HG02870 (cell line): ENCODE data around the gene MLLT11.
"Not testable (repeated sequence)": the region's sequence is repeated elsewhere in the genome, so short reads cannot be mapped to it uniquely, and the experiment has no call there.

Source experiments
- ATAC-seq: cut with Tn5 transposase; IDR thresholded peaks from one replicate; pipeline ENCODE4 v1.9.1; 2021; ENCODE audit warnings: mild to moderate bottlenecking, moderate library complexity; ENCODE audit not compliant: unreplicated experiment

Gene MLLT11

DNA sequence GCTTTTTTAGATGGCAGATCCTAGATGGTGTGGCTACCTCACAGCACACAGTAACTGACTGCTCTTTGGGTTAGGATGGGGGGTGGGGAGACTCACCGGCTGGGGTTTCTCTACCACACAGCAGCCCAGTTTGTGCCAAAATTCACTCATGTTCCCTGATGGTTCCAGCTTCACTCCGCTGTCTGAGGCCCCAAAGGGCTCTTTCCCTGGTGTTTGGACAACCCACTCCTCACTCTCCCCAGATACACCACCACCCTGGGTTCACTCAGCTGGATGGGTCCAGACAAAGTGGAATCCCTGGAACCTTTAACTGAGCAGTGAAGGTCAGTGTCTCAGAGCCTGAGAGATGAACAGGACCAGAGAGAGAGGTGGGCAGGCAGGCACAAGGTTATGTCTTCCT is 4.6 kb upstream of the MLLT11 start:
- no peak for ATAC-seq

DNA sequence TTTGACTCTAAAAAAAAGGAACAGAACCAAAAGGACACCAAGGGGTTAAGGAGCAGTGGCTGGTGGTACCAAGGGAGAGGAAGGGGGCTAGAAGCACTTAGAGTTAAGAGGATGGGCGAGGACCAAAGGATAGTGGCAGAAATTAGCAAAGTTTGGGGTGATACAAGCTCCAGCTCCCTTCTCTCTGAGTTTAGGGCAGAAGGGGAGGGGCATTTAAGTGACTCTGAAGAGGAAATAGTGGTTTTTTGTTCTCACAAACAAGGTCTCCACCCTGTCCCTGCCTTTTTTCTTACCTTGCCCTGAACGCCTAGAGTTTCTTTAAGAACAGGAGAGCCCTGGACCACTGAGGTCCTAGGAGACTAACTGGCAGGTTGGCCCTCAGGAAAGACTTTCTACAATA is 4.0 kb upstream of the MLLT11 start:
- no peak for ATAC-seq

DNA sequence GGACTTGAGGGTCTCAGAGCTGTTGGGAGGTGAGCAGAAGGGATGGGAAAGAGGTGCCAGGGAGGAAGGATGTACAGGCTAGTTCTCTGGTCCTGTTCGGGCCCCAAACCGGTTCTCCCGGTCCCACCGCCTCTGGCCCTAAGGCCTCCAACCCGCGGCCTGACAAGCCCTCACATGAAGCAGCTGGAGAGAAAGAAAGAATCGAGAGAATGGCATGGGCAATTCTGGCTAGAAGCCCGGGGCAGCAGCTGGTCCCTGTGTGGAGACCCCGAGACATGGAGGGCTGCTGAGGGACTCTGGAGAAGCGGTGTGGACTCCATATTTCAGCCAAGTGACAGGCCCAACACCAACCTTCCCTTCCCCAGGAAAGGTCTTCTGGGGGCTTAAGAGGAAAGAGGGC is 1.5 kb upstream of the MLLT11 start:
- ATAC-seq = no peak

DNA sequence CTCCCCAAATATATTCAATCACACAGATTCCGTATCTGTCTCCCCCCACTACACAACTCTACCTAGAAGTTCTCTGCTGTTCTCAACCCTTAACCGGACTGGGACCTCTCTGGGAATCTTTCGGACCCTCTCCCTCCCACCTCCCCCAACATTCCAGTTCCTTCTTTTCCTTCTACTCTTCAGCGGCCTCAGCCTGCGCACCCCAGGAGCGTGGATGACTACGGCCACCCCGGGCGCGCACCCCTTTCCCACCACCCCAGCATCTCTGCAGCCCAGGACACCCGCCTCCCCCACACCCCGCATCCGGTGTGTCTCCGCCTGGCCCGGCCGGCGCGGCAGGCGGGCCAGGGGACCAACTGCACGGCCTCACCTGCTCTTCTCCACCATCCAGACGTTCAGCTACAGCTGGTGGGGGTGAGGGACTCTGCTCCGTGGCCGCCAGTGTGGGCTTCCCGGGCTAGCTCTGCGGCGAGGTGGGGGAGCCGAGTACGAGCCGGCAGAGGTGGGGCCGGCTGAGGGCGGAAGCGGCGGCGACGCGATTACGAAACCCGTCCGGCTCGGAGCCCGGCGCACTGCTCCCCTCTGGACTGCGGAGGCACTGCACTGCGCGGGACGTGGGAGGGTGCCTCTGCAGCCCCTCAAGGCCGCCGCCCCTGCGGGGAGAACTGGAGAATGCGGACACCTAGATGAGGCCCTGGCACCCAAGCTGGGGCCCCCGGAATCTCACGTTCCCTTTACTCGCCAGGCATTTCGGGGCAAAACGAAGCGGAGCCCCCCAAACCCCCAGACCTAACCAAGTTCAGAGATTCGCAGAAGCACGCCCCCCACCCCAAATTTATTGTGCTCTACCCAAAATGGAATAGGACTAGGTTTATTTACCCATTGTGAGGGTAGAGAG is 839 bp upstream of the MLLT11 start, which contains the start of gene CDC42SE1:
Gene CDC42SE1, minus strand, starts transcription at position 514 of the 898 bp plus-strand sequence. CDS start 3,892 bp downstream, outside the sequence.
- peak; percentile 78 for ATAC-seq

DNA sequence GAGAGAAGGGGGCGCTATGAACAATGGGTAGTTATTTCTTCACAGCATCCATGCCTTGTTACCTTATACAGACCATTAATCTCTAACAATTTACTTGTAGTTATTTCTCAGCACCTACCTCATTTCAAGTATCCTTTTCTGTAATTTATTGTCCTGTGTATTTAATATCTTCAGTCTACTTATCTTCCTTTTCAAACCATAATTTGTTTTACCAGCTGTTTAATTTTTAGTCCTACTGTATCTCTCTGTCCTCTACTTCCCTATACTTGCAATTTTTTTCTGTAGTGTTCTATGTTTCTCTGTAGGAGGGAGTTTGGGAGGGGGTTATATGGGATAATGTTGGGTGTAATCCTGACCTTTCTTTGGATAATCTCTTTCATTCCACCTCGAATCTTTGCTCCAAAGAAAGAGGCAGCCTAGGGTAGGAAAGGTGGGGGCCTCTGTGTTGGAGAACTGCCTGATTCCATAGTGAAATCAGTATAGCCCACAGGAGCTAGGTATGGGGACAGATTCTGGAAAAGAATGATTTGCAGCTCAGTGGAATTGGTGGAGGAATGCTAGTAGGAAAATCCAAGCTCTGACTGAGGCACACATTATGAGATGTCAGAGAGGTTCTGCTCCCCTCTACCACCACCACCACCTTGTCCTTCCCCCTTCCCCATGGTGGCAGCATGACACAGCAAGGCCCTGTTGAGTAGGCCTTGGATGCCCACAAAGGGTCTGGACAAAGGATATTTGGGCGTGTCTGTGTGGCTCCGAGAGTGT is 642 bp downstream of the MLLT11 start:
- no peak for ATAC-seq

DNA sequence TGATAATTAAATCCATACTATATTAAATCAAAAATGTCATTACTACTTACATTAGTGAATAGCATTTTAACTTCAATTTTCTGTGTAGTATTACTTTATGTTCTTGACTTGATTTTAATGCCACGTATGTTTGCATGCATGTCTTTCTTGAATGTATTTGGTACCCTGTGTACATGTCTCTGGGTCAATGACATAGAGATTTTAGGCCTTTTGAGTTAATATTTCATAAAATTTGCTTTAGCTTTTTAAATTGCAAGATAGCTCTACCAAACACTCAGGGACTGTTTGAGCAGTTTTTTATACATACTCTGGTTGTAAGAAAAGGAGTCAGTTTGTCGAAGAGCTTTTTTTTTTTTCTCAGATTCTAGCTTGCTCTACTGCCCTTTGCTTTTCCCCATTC is 1.5 kb downstream of the MLLT11 start:
- ATAC-seq = no peak

DNA sequence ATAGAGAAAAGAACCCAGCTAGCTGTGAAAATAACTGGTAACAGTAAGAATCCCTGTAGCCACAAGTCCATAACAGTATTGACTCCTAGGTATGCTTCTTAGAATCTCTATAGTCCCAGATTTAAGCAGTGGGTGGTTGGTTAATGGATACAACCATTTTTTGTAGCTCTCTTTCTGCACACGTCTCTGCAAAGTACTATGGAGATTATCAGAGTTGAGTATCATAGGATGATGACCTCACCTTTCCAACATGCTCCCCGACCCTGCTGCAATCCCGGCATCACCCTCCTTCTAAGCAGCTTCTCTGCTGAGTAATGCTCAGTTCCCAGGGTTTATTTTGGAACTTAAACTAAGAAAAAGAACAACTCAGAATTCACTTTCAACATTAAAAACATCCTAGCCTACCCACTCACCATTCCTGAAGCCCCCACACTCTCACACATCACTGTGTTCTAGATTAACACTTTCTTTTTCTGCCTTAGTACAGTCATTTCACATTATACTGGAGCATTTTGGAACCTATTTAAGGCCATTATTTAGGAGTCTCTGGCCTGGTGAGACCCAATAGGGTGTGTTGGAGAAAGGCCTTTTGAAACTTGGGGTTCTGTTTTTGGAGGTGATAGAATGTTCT is 2.7 kb downstream of the MLLT11 start:
- ATAC-seq = no peak

DNA sequence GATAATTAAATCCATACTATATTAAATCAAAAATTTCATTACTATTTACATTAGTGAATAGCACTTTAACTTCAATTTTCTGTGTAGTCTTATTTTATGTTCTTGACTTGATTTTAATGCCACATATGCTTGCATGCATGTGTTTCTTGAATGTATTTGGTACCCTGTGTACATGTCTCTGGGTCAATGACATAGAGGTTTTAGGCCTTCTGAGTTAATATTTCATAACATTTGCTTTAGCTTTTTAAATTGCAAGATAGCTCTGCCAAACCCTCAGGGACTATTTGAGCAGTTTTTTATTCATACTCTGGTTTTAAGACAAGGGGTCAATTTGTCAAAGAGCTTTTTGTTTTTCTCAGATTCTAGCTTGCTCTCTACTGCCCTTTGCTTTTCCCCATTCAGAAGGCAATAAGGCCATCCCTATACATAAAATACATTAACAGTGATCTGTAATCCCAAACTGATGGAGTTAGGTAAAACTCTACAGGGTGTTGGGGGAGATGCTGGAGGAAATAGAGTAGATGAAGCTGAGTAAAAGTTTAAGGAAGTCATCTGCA is 5.0 kb downstream of the MLLT11 start:
- ATAC-seq = no peak

DNA sequence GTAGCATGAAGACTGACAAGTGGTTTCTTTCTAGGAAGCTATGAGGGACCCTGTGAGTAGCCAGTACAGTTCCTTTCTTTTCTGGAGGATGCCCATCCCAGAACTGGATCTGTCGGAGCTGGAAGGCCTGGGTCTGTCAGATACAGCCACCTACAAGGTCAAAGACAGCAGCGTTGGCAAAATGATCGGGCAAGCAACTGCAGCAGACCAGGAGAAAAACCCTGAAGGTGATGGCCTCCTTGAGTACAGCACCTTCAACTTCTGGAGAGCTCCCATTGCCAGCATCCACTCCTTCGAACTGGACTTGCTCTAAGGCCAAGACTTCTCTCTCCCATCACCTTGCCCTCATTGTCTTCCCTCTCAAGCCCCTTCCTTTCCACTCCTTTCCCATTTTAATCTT is 7.0 kb downstream of the MLLT11 start:
- no peak for ATAC-seq

DNA sequence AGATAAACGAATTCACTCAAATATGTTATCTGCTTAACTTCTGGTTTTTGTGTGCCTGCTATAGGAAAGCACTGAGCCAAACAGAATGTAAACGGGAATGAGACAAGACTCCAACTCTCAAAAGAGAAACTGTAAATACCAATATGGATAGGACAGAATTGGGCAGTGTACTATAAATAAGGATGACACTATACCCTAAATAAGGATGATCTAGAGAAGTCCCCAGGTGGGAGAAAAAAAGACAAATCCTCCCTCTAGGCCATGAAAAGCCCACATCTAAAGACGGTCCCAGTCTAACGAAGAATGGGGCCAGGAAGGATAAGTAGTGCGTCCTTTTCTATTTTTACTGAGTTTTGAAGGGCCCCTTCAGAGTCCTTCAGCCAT is 8.9 kb downstream of the MLLT11 start:
- ATAC-seq = no peak

DNA sequence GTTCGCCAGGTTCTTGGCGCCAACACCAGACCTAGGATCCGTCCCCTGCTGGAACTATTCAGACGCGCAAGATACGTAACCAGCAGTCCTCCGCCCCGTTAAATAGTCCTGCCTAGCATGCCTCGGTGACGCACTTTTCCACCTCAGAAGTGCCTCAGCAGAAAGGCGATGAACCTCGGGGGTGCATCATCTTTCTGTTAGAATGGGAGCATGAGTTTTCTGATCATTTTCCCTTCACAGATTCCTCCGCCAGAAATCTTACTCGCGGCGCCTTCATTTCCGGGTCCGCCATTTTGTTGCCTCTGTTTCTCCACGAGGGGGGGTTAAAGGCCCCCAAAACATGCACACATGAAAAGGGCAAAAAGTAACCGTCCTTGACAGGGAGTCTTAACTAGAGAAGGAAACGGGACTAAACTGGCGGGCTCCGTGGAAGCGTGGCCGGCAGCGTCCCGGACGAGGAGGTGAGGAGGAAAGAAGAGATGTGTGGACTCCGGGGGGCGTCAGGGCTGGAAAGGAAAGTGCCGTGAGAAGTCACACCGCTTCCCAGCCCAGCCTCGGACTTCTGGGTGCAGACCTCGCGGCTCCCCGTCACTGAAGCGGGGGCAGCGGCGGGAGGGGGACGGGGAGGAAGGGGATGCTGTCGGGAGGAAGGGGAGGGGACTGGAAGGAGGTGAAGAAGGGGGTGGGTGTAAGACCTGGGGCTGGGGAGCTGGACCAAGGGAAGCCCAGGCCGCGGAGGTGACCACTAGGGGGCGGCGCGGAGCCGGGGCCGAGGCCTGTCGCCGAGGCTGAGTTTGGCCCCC is 10.5 kb downstream of the MLLT11 start, which contains the start of gene GABPB2:
Gene GABPB2, plus strand, starts transcription at position 288 of the 803 bp plus-strand sequence. CDS start 17,429 bp downstream, outside the sequence.
- ATAC-seq = peak; percentile 78

DNA sequence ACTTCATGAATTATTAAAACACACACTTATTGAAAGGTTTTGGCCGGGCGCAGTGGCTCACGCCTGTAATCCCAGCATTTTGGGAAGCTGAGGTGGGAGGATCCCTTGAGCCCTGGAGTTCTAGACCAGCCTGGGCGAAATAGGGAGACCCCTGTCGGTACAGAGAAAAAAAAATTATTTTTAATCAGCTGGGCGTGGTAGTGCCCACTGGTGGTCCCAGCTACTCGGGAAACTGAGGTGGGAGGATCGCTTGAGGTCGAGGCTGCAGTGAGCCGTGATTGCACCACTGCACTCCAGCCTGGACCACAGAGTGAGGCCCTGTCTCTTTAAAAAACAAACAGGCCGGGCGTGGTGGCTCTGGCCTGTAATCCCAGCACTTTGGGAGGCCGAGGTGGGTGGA is 12.0 kb downstream of the MLLT11 start:
- ATAC-seq = no peak

DNA sequence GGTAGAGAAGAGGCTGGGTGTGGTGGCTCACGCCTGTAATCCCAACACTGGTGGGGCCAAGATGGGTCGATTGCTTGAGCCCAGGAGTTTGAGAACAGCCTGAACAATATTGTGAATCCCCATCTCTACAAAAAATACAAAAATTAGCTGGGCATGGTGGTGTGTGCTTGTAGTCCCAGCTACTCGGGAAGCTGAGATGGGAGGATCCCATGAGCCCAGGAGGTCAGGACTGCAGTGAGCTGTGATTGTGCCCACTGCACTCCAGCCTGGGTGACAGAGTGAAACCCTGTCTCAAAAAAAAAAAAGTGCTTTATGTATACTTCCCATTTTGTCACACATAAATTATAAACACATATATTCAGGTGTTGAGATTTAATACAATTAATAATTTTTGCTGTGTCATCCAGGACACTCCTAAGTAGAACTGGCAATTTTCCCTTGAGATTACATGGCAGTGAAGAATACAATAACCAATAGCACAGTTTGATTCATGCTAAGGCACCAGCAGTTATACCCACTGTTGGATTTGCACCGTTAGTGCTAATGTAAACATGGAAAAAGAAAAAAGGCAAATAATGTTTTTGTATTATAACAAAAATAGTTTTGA is 25.9 kb downstream of the MLLT11 start:
- no peak for ATAC-seq

DNA sequence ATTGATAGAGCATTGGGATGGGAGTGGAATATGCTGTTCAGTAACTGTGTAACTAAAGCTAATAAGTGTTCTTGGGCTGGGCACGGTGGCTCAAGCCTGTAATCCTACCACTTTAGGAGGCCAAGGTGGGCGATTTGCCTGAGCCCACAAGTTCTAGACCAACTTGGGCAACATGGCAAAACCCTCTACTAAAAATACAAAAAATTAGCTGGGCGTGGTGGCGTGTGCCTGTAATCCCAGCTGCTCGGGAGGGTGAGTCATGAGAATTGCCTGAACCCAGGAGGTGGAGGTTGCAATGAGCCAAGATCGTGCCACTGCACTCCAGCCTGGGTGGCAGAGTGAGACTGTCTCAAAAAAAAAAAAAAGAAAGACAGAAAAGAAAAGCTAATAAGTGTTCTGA is 37.2 kb downstream of the MLLT11 start:
- ATAC-seq = not testable (repeated sequence)

DNA sequence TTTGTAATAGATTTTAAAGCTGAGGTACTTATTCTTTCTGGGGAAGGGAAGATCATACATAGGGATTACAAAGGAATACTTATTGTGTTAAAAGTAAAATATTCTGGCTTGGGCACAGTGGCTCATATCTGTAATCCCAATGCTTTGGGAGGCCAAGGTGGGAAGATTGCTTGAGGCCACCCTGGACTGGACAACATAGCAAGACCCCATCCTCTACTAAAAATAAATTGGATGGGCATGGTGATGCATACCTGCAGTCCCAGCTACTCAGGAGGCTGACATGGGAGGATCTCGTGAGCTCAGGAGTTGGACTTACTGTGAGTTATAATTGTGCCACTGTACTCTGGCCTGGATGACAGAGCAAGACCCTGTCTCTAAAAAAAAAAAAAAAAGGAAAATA is 37.9 kb downstream of the MLLT11 start:
- ATAC-seq = no peak

DNA sequence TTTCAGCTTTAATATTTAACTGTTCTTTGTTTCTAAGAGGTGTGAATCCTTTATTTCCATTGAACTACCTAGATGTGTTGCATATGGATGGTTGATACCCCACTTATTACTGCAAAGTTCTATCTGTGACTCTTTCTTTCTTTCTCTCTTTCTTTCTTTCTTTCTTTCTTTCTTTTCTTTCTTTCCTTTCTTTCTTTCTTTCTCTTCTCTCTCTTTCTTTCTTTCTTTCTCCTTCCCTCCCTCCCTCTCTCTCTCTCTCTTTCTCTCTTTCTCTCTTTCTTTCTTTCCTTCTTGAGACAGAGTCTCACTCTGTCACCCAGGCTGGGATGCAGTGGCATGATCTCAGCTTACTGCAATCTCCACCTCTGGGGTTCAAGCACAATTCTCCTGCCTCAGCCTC is 44.4 kb downstream of the MLLT11 start:
- no peak for ATAC-seq

DNA sequence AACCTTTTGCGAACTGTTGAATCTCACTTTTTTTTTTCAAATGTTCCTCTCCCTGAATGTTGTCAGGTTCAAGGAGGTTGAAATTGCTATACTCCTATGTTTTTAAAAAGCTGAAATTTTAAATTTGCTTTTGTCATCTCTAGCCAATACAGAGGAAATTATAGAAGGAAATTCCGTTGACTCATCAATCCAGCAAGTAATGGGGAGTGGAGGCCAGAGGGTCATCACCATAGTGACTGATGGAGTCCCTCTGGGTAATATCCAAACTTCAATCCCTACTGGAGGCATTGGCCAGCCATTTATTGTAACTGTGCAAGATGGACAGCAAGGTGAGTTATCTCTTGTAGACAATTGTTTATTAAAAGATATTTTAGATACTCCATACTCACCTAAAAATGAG is 46.7 kb downstream of the MLLT11 start:
- no peak for ATAC-seq

DNA sequence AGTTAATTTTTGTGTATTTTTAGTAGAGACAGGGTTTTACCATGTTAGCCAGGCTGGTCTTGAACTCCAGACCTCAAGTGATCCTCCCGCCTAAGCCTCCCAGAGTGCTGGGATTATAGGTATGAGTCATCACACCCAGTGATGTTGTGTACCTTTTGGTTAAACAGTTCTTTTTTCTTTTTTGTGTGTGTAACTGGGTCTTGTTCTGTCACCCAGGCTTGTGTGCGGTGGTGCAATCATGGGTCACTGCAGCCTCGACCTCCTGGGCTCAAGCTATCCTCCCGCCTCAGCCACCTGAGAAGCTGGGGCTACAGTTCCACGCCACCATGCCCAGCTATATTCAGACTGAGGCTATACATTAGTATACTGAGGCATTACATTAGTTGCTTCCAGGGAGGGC is 48.1 kb downstream of the MLLT11 start:
- ATAC-seq = no peak

DNA sequence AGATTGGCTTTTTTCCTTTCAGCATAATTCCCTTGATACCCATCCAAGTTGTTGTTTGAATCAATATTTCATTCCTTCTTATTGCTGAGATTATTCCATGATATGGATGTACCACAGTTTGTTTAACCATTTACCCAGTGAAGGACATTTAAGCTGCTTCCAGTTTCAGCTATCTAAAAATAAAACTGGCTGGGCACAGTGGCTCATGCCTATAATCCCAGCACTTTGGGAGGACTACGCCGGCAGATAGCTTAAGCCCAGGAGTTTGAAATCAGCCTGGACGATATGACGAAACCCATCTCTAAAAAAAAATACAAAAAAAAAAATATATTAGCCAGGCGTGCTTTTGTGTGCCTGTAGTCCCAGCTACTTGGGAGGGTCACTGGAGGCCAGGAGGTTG is 53.7 kb downstream of the MLLT11 start:
- ATAC-seq = no peak
